Activated CD4-positive, alpha-beta memory T cell treated with anti-CD3 and anti-CD28 coated beads for 36 hours (primary cell): ENCODE results near the gene SMTNL2. TPM values are rescaled to one million over a fixed set of nuclear protein-coding genes. Genes with fewer than 3 reads are reported as not detected.
"Not testable (repeated sequence)": the region's sequence is repeated elsewhere in the genome, so short reads cannot be mapped to it uniquely, and the experiment has no call there.

Experiments used
- CTCF ChIA-PET: fragments of 350-600 bp; sonication (Branson Sonifier 250); formaldehyde crosslinking; loops from one replicate; lab custom pipeline; 2021; ENCODE audit warnings: antibody characterized with exemption, inconsistent platforms; lab: Charles Lee
- POLR2A ChIA-PET: fragments of 350-600 bp; sonication (Branson Sonifier 250); formaldehyde crosslinking; loops from one replicate; lab custom pipeline; 2021; ENCODE audit warnings: antibody characterized with exemption; lab: Charles Lee
- DNase-seq: peaks from one replicate; pipeline ENCODE4 v3.0.0-alpha.2; 2020
- H3K27ac Mint-ChIP-seq: one replicate; pipeline ENCODE4 v1.8.0; 2021; ENCODE audit warnings: mixed read lengths
- H3K27me3 Mint-ChIP-seq: one replicate; pipeline ENCODE4 v1.8.0; 2021; ENCODE audit warnings: mixed read lengths
- H3K36me3 Mint-ChIP-seq: one replicate; pipeline ENCODE4 v1.8.0; 2021; ENCODE audit warnings: mixed read lengths
- H3K4me1 Mint-ChIP-seq: one replicate; pipeline ENCODE4 v1.8.0; 2021; ENCODE audit warnings: low read depth, mixed read lengths
- H3K4me3 Mint-ChIP-seq: one replicate; pipeline ENCODE4 v1.8.0; 2021; ENCODE audit warnings: mild to moderate bottlenecking, mixed read lengths
- H3K9me3 Mint-ChIP-seq: one replicate; pipeline ENCODE4 v1.8.0; 2021; ENCODE audit warnings: mixed read lengths
- intact Hi-C: fragments of 100-400 bp; cut with micrococcal nuclease; formaldehyde crosslinking; loops from one replicate; pipeline ENCODE4 v1.15.1; 2023
- total RNA-seq, 2 experiments: library from RNA; stranded (reverse); gene quantifications; one replicate each; pipeline ENCODE4 v1.2.3, GENCODE V29; 2021

The SMTNL2 gene
- total RNA-seq, 2 experiments from 2014 or later = not detected

- peaks cover 28% of the 10 kb centered on the region for H3K4me1 Mint-ChIP-seq
- peaks cover 4% of the 10 kb centered on the region for H3K27me3 Mint-ChIP-seq
- DNase-seq = no peak
- no peaks in the 10 kb centered on the region for H3K9me3 Mint-ChIP-seq
- H3K27ac Mint-ChIP-seq = no peak overlapping the region
- POLR2A ChIA-PET = interaction anchor here (0.6 kb wide), 1 partner anchor 98 kb away, joined by 3 read pairs; no protein-coding TSS in a partner anchor
- H3K36me3 Mint-ChIP-seq = no peaks in the 10 kb centered on the region
- intact Hi-C loops = loop anchor here (5.0 kb wide), 2 partner anchors 128 to 147 kb away; no protein-coding TSS in a partner anchor
- CTCF ChIA-PET = interaction anchor here (0.8 to 1.0 kb wide), 3 partner anchors 9 to 132 kb away, joined by 3 to 5 read pairs (median 3); no protein-coding TSS in a partner anchor
- no peak overlapping the region for H3K4me3 Mint-ChIP-seq
Measured at GRCh38 chr17:4569591-4569990, 14.7 kb upstream of the SMTNL2 start.

- no peak overlapping the region for H3K27ac Mint-ChIP-seq
- no peak for DNase-seq
- peaks cover 20% of the 10 kb centered on the region for H3K4me1 Mint-ChIP-seq
- CTCF ChIA-PET = no interaction called here
- H3K36me3 Mint-ChIP-seq = no peaks in the 10 kb centered on the region
- POLR2A ChIA-PET = no interaction called here
- H3K27me3 Mint-ChIP-seq = peaks cover 4% of the 10 kb centered on the region
- no peaks in the 10 kb centered on the region for H3K9me3 Mint-ChIP-seq
- no peak overlapping the region for H3K4me3 Mint-ChIP-seq
- intact Hi-C loops = loop anchor here (2.0 kb wide), 1 partner anchor 197 kb away; no protein-coding TSS in a partner anchor
Measured at GRCh38 chr17:4572131-4572530, 12.2 kb upstream of the SMTNL2 start.

- no peak for DNase-seq
- POLR2A ChIA-PET = interaction anchor here (1.0 to 1.2 kb wide), 2 partner anchors 10 to 198 kb away, joined by 4 to 8 read pairs; no protein-coding TSS in a partner anchor
- CTCF ChIA-PET = interaction anchor here (1.0 to 1.6 kb wide), 5 partner anchors 8 to 53 kb away, joined by 4 to 13 read pairs (median 5); partner anchors contain the start of genes MYBBP1A and SMTNL2
- no peaks in the 10 kb centered on the region for H3K9me3 Mint-ChIP-seq
- H3K36me3 Mint-ChIP-seq = no peaks in the 10 kb centered on the region
- peaks cover 4% of the 10 kb centered on the region for H3K27me3 Mint-ChIP-seq
- H3K27ac Mint-ChIP-seq = peak overlapping the region; percentile 24
- H3K4me1 Mint-ChIP-seq = peaks cover 20% of the 10 kb centered on the region
- intact Hi-C loops = loop anchor here (1.0 to 2.0 kb wide), 2 partner anchors 8 to 198 kb away; no protein-coding TSS in a partner anchor
- H3K4me3 Mint-ChIP-seq = no peak overlapping the region
Measured at GRCh38 chr17:4573115-4573514, 11.2 kb upstream of the SMTNL2 start.

GRCh38 chr17:4573669-4574068 lies 10.7 kb upstream of the SMTNL2 start:
- intact Hi-C loops = loop anchor here (1.0 to 2.0 kb wide), 2 partner anchors 8 to 199 kb away; no protein-coding TSS in a partner anchor
- Mint-ChIP-seq H3K27me3 (peaks cover 4% of the 10 kb centered on the region), H3K36me3 (no peaks in the 10 kb centered on the region), H3K27ac (peak overlapping the region; percentile 57), H3K4me3 (no peak overlapping the region), H3K4me1 (peaks cover 20% of the 10 kb centered on the region), H3K9me3 (no peaks in the 10 kb centered on the region)
- ChIA-PET POLR2A (interaction anchor here (1.0 to 1.2 kb wide), 3 partner anchors 10 to 199 kb away, joined by 4 to 8 read pairs (median 4); partner anchors contain the start of gene MYBBP1A), CTCF (interaction anchor here (0.6 to 1.6 kb wide), 8 partner anchors 9 to 217 kb away, joined by 3 to 13 read pairs (median 4); partner anchors contain the start of genes MYBBP1A and SMTNL2)
- peak; percentile 92 for DNase-seq

- no peak for DNase-seq
- POLR2A ChIA-PET = interaction anchor here (1.0 to 1.2 kb wide), 2 partner anchors 11 to 19 kb away, joined by 4 to 8 read pairs; partner anchors contain the start of gene MYBBP1A
- Mint-ChIP-seq H3K27ac (no peak overlapping the region), H3K4me3 (no peak overlapping the region), H3K27me3 (peaks cover 4% of the 10 kb centered on the region), H3K9me3 (no peaks in the 10 kb centered on the region), H3K4me1 (peaks cover 20% of the 10 kb centered on the region), H3K36me3 (no peaks in the 10 kb centered on the region)
- intact Hi-C loops = no loop called here
- CTCF ChIA-PET = interaction anchor here (0.8 to 1.6 kb wide), 5 partner anchors 9 to 51 kb away, joined by 3 to 13 read pairs (median 5); partner anchors contain the start of genes MYBBP1A and SMTNL2
Measured at GRCh38 chr17:4574448-4575045, 9.8 kb upstream of the SMTNL2 start.

- POLR2A ChIA-PET = no interaction called here
- H3K36me3 Mint-ChIP-seq = no peaks in the 10 kb centered on the region
- H3K9me3 Mint-ChIP-seq = no peaks in the 10 kb centered on the region
- no peak for DNase-seq
- CTCF ChIA-PET = interaction anchor here (1.2 kb wide), 1 partner anchor 9 kb away, joined by 4 read pairs; no protein-coding TSS in a partner anchor
- no peak overlapping the region for H3K27ac Mint-ChIP-seq
- no peak overlapping the region for H3K4me3 Mint-ChIP-seq
- peaks cover 4% of the 10 kb centered on the region for H3K27me3 Mint-ChIP-seq
- intact Hi-C loops = no loop called here
- H3K4me1 Mint-ChIP-seq = peaks cover 20% of the 10 kb centered on the region
Measured at GRCh38 chr17:4576161-4576558, 8.2 kb upstream of the SMTNL2 start.

- POLR2A ChIA-PET = no interaction called here
- intact Hi-C loops = no loop called here
- no peak for DNase-seq
- H3K27ac Mint-ChIP-seq = no peak overlapping the region
- CTCF ChIA-PET = interaction anchor here (1.2 kb wide), 1 partner anchor 50 kb away, joined by 3 read pairs; no protein-coding TSS in a partner anchor
- H3K4me3 Mint-ChIP-seq = no peak overlapping the region
- H3K9me3 Mint-ChIP-seq = no peaks in the 10 kb centered on the region
- H3K27me3 Mint-ChIP-seq = no peaks in the 10 kb centered on the region
- no peaks in the 10 kb centered on the region for H3K36me3 Mint-ChIP-seq
- H3K4me1 Mint-ChIP-seq = peaks cover 20% of the 10 kb centered on the region
Measured at GRCh38 chr17:4576729-4577322, 7.5 kb upstream of the SMTNL2 start.

- Mint-ChIP-seq H3K27me3 (peaks cover 3% of the 10 kb centered on the region), H3K27ac (no peak overlapping the region), H3K4me3 (no peak overlapping the region), H3K4me1 (peaks cover 19% of the 10 kb centered on the region), H3K36me3 (no peaks in the 10 kb centered on the region), H3K9me3 (no peaks in the 10 kb centered on the region)
- no peak for DNase-seq
- intact Hi-C loops = no loop called here
- ChIA-PET CTCF (interaction anchor here (0.9 to 1.2 kb wide), 2 partner anchors 10 to 49 kb away, joined by 3 to 4 read pairs; no protein-coding TSS in a partner anchor), POLR2A (no interaction called here)
Measured at GRCh38 chr17:4577386-4577993, 6.8 kb upstream of the SMTNL2 start.

GRCh38 chr17:4578349-4578748 lies 6.0 kb upstream of the SMTNL2 start:
- H3K9me3 Mint-ChIP-seq, POLR2A ChIA-PET, DNase-seq, H3K4me3 Mint-ChIP-seq, H3K36me3 Mint-ChIP-seq, H3K27ac Mint-ChIP-seq, intact Hi-C loops: not testable (repeated sequence)
- CTCF ChIA-PET = interaction anchor here (0.9 to 1.2 kb wide), 3 partner anchors 9 to 48 kb away, joined by 3 to 5 read pairs (median 4); no protein-coding TSS in a partner anchor
- peaks cover 11% of the 10 kb centered on the region for H3K27me3 Mint-ChIP-seq
- H3K4me1 Mint-ChIP-seq = peaks cover 11% of the 10 kb centered on the region

GRCh38 chr17:4579678-4580077 lies 4.7 kb upstream of the SMTNL2 start:
- intact Hi-C loops = no loop called here
- no peak overlapping the region for H3K4me3 Mint-ChIP-seq
- DNase-seq = no peak
- H3K4me1 Mint-ChIP-seq = peaks cover 3% of the 10 kb centered on the region
- H3K36me3 Mint-ChIP-seq = no peaks in the 10 kb centered on the region
- no peak overlapping the region for H3K27ac Mint-ChIP-seq
- ChIA-PET POLR2A (no interaction called here), CTCF (interaction anchor here (1.1 to 1.3 kb wide), 2 partner anchors 11 to 13 kb away, joined by 5 read pairs; no protein-coding TSS in a partner anchor)
- peaks cover 17% of the 10 kb centered on the region for H3K27me3 Mint-ChIP-seq
- H3K9me3 Mint-ChIP-seq = no peaks in the 10 kb centered on the region

- Mint-ChIP-seq H3K4me3 (no peak overlapping the region), H3K27me3 (peaks cover 20% of the 10 kb centered on the region), H3K27ac (no peak overlapping the region), H3K4me1 (peaks cover 6% of the 10 kb centered on the region), H3K36me3 (no peaks in the 10 kb centered on the region), H3K9me3 (no peaks in the 10 kb centered on the region)
- POLR2A ChIA-PET = interaction anchor here (0.7 kb wide), 1 partner anchor 57 kb away, joined by 3 read pairs; no protein-coding TSS in a partner anchor
- CTCF ChIA-PET = interaction anchor here (1.3 kb wide), 1 partner anchor 13 kb away, joined by 5 read pairs; no protein-coding TSS in a partner anchor
- intact Hi-C loops = no loop called here
- no peak for DNase-seq
Measured at GRCh38 chr17:4580291-4580690, 4.0 kb upstream of the SMTNL2 start.
